Neural progenitor cell (in vitro differentiated cells): Measurements from ENCODE around the gene ADORA2A. TPM values are rescaled to one million over a fixed set of nuclear protein-coding genes. Genes with fewer than 3 reads are reported as not detected.

Experiments
- DNase-seq: peaks from one replicate; pipeline ENCODE4 v3.0.0-alpha.2; 2016; ENCODE audit warnings: low spot score
- H2AFZ ChIP-seq: fragments of 200-600 bp; sonication (generic); replicated peaks from 2 replicates; pipeline ENCODE4 v1.6.1; 2016; ENCODE audit warnings: antibody characterized with exemption
- H3F3A ChIP-seq: fragments of 200-600 bp; sonication (generic); 2 replicates; pipeline ENCODE4 v1.6.1; 2016; ENCODE audit warnings: antibody characterized with exemption, low read depth
- H3K27ac ChIP-seq: fragments of 200-600 bp; sonication (generic); 2 replicates; pipeline ENCODE4 v1.5.1; 2016; ENCODE audit warnings: mild to moderate bottlenecking
- H3K27me3 ChIP-seq: fragments of 200-600 bp; sonication (generic); 2 replicates; pipeline ENCODE4 v1.6.1; 2016; ENCODE audit warnings: mild to moderate bottlenecking, moderate library complexity
- H3K36me3 ChIP-seq: fragments of 200-600 bp; sonication (generic); 2 replicates; pipeline ENCODE4 v1.5.1; 2016
- H3K4me1 ChIP-seq: fragments of 200-600 bp; sonication (generic); 2 replicates; pipeline ENCODE4 v1.6.1; 2016; ENCODE audit warnings: mixed run types
- H3K4me2 ChIP-seq: fragments of 200-600 bp; sonication (generic); 2 replicates; pipeline ENCODE4 v1.6.1; 2016
- H3K4me3 ChIP-seq: fragments of 200-600 bp; sonication (generic); 2 replicates; pipeline ENCODE4 v1.5.1; 2016
- H3K79me2 ChIP-seq: fragments of 200-600 bp; sonication (generic); 2 replicates; pipeline ENCODE4 v1.6.1; 2016; ENCODE audit warnings: low read depth
- H3K9ac ChIP-seq: fragments of 200-600 bp; sonication (generic); 2 replicates; pipeline ENCODE4 v1.6.1; 2016
- H3K9me3 ChIP-seq: fragments of 200-600 bp; sonication (generic); 2 replicates; pipeline ENCODE4 v1.5.1; 2016; ENCODE audit warnings: low read depth
- H4K20me1 ChIP-seq: fragments of 200-600 bp; sonication (generic); 2 replicates; pipeline ENCODE4 v1.6.1; 2016; ENCODE audit warnings: low read depth
- H3K27ac Mint-ChIP-seq: 3 replicates; pipeline ENCODE4 v1.8.0; 2021; ENCODE audit warnings: mixed read lengths
- H3K27me3 Mint-ChIP-seq: 2 replicates; pipeline ENCODE4 v1.8.0; 2022; ENCODE audit warnings: low read depth, mild to moderate bottlenecking, inconsistent platforms, moderate library complexity, mixed read lengths; ENCODE audit not compliant: insufficient read depth
- H3K36me3 Mint-ChIP-seq: 3 replicates; pipeline ENCODE4 v1.8.0; 2021; ENCODE audit warnings: mixed read lengths
- H3K4me1 Mint-ChIP-seq: 3 replicates; pipeline ENCODE4 v1.8.0; 2021; ENCODE audit warnings: mixed read lengths
- H3K4me3 Mint-ChIP-seq: 3 replicates; pipeline ENCODE4 v1.8.0; 2021; ENCODE audit warnings: mild to moderate bottlenecking, moderate library complexity, mixed read lengths
- H3K9me3 Mint-ChIP-seq: 3 replicates; pipeline ENCODE4 v1.8.0; 2020; ENCODE audit warnings: mixed read lengths
- CTCF ChIP-seq: fragments of 200-600 bp; sonication (generic); IDR thresholded peaks from 2 replicates; pipeline ENCODE4 v1.5.1; 2017; ENCODE audit warnings: antibody characterized with exemption, mild to moderate bottlenecking
- EZH2 ChIP-seq: fragments of 200-600 bp; sonication (generic); IDR thresholded peaks from 2 replicates; pipeline ENCODE4 v1.6.1; 2017; ENCODE audit warnings: antibody characterized with exemption, mild to moderate bottlenecking, moderate library complexity
- EZH2phosphoT487 ChIP-seq: fragments of 200-600 bp; sonication (generic); IDR thresholded peaks from 2 replicates; pipeline ENCODE4 v1.6.1; 2017; ENCODE audit warnings: antibody characterized with exemption
- total RNA-seq: library from RNA; depleted of rRNA; stranded (reverse); fragments of >200 nt; gene quantifications from 2 replicates; pipeline ENCODE4 v1.2.3, GENCODE V29; 2015; ENCODE audit warnings: low replicate concordance

Gene ADORA2A
- total RNA-seq, 1 donor from 2014 or later, result 0.51 TPM

- Histone ChIP-seq H3K4me3 (no peak overlapping the region), H3K27ac (no peak overlapping the region), H3F3A (no peaks in the 10 kb centered on the region), H2AFZ (no peak overlapping the region), H3K27me3 (peaks cover 47% of the 10 kb centered on the region), H4K20me1 (no peaks in the 10 kb centered on the region), H3K4me2 (no peak overlapping the region), H3K4me1 (peaks cover 27% of the 10 kb centered on the region), H3K36me3 (no peaks in the 10 kb centered on the region), H3K9ac (no peak overlapping the region), H3K79me2 (no peaks in the 10 kb centered on the region), H3K9me3 (no peaks in the 10 kb centered on the region)
- Mint-ChIP-seq H3K27ac (no peak overlapping the region), H3K4me3 (peak overlapping the region; percentile 64), H3K27me3 (peaks cover 34% of the 10 kb centered on the region), H3K36me3 (no peaks in the 10 kb centered on the region), H3K4me1 (peaks cover 15% of the 10 kb centered on the region), H3K9me3 (no peaks in the 10 kb centered on the region)
- no peak for DNase-seq
- no peak for TF ChIP-seq CTCF
- TF ChIP-seq EZH2, result no peak
- TF ChIP-seq EZH2phosphoT487, result no peak
Observed at GRCh38 chr22:24422102-24422665, 5.2 kb upstream of the ADORA2A start.

- peaks cover 51% of the 10 kb centered on the region for H3K27me3 ChIP-seq
- peak overlapping the region; percentile 56 for H3K4me3 ChIP-seq
- H3K79me2 ChIP-seq, result no peaks in the 10 kb centered on the region
- H3F3A ChIP-seq, result peaks cover 2% of the 10 kb centered on the region
- Mint-ChIP-seq H3K4me1 (peaks cover 19% of the 10 kb centered on the region), H3K9me3 (no peaks in the 10 kb centered on the region), H3K4me3 (peak overlapping the region; percentile 78), H3K27ac (no peak overlapping the region), H3K36me3 (no peaks in the 10 kb centered on the region), H3K27me3 (peaks cover 34% of the 10 kb centered on the region)
- peak; percentile 81 for DNase-seq
- no peak overlapping the region for H3K9ac ChIP-seq
- no peaks in the 10 kb centered on the region for H3K36me3 ChIP-seq
- TF ChIP-seq CTCF, result peak; percentile 87
- TF ChIP-seq EZH2phosphoT487, result no peak
- peaks cover 27% of the 10 kb centered on the region for H3K4me1 ChIP-seq
- H4K20me1 ChIP-seq, result no peaks in the 10 kb centered on the region
- peak overlapping the region; percentile 95 for H3K4me2 ChIP-seq
- H3K9me3 ChIP-seq, result no peaks in the 10 kb centered on the region
- H2AFZ ChIP-seq, result peak overlapping the region; percentile 52
- no peak overlapping the region for H3K27ac ChIP-seq
Observed at GRCh38 chr22:24423519-24424000, 3.8 kb upstream of the ADORA2A start.

DNA sequence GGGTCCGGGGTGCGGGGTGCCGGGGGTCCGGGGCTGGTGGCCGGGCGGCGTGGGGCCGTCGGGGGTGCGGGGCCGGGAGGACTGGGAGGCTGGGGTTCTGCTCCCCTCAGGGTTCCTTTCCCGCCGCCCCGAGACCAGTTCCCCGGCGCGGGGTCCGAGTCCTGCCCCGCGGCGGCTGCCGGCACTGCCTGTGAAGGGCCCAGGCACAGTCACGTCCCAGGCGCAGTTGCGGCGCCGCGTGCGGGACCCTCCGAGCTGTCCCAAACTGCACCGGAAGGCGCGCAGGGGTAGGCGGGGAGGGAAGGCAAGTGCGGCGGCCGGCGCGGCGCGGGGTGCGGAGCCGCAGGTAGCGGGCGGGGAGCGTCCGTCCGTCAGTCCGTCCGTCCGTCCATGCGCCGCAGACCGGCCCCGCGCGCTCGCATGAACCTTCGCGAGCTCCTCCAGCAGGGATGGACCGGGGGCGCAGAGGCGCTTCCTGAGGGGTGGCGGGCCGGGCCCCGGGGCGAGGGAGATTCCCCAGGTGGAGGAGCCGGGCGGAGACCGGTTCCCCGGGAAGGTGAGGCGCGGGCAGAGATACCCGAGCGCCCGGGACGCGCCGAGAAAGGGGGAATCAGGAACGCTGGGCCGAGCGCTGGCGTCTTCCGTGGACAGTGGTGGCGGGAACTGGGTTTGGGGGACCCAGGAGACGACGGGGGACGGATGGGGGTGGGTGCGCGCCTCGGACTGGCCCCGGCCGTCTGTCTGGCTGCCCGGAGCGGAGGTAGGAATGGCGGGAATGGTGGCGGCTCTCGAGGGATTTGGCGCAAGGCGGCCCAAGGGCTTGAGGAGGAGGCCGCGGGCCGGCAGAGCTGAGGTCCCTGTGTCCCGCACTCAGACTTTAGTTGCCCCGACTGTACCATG lies 3.1 kb upstream of the ADORA2A start:
- H3K27me3 Mint-ChIP-seq, result peaks cover 36% of the 10 kb centered on the region
- DNase-seq, result peak; percentile 67
- peak overlapping the region; percentile 56 for H3K4me3 ChIP-seq
- no peak overlapping the region for H3K27ac Mint-ChIP-seq
- no peaks in the 10 kb centered on the region for H3K79me2 ChIP-seq
- H2AFZ ChIP-seq, result peak overlapping the region; percentile 52
- no peaks in the 10 kb centered on the region for H3K9me3 ChIP-seq
- TF ChIP-seq EZH2phosphoT487 (peak; percentile 91), EZH2 (peak; percentile 98), CTCF (no peak)
- peak overlapping the region; percentile 82 for H3K4me3 Mint-ChIP-seq
- peaks cover 22% of the 10 kb centered on the region for H3K4me1 ChIP-seq
- peak overlapping the region; percentile 95 for H3K4me2 ChIP-seq
- H3K27me3 ChIP-seq, result peaks cover 53% of the 10 kb centered on the region
- no peaks in the 10 kb centered on the region for H3K36me3 Mint-ChIP-seq
- H4K20me1 ChIP-seq, result no peaks in the 10 kb centered on the region
- peaks cover 8% of the 10 kb centered on the region for H3F3A ChIP-seq
- peaks cover 26% of the 10 kb centered on the region for H3K4me1 Mint-ChIP-seq
- no peak overlapping the region for H3K27ac ChIP-seq
- H3K36me3 ChIP-seq, result no peaks in the 10 kb centered on the region
- no peaks in the 10 kb centered on the region for H3K9me3 Mint-ChIP-seq
- H3K9ac ChIP-seq, result no peak overlapping the region
